NB4 (cell line): ENCODE data around the gene ZNF18.

Source experiments
- DNase-seq: peaks from one replicate; pipeline ENCODE4 v3.0.0; 2010; ENCODE audit warnings: low read depth
- H3K4me3 ChIP-seq: one replicate; pipeline ENCODE4 v1.5.1; 2011; ENCODE audit warnings: mild to moderate bottlenecking, low read depth, low read length, moderate library complexity
- MYC ChIP-seq: IDR thresholded peaks from 2 replicates; pipeline ENCODE4 v1.6.1; 2011; ENCODE audit warnings: low read depth, low read length
- POLR2A ChIP-seq: IDR thresholded peaks from 2 replicates; pipeline ENCODE4 v1.6.1; 2011; ENCODE audit warnings: mild to moderate bottlenecking; ENCODE audit not compliant: insufficient read length; ENCODE audit errors: extremely low read depth
- TF ChIP-seq, protein P1 (sequence below): IDR thresholded peaks from 2 replicates; pipeline ENCODE4 v1.6.1; 2011; ENCODE audit warnings: low read depth, low read length
- TF ChIP-seq, protein P2 (sequence below): IDR thresholded peaks from one replicate; pipeline ENCODE4 v1.5.1; 2012; ENCODE audit warnings: low read depth, low read length

ZNF18 gene

DNA sequence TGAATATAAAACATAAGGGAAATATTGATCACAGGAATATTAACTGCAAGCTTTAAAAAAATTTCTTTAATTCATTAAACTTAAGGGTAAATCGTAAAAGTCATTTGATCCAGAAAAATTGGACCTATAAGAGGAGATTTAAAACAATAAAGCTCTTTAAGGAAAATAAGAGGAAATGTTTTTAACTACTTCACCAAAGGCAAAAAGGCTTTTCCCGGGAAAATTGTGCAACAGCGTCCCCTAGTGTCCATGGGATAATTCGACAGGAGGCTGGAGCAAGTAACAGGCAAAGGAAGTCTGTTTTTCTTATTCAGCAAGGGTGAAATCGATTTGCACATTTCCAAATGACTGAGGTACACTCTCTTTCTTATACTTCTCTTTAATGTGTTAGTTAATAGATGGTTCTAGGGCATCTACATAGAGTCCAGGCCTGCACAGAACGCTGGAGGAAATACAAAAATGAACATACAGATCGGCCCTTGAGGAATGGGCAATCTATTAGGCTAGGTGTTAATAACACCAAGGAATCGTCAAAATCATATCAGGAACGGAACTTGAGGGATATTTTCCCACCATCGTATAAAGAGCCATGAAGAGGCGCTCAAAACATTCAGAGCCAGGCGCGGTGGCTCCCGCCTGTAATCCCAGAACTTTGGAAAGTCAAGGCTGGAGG, 61.4 kb downstream of the ZNF18 start:
- TF ChIP-seq, protein P1, sequence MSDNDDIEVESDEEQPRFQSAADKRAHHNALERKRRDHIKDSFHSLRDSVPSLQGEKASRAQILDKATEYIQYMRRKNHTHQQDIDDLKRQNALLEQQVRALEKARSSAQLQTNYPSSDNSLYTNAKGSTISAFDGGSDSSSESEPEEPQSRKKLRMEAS, result no peak
- TF ChIP-seq MYC (no peak), POLR2A (no peak)
- TF ChIP-seq, protein P2, sequence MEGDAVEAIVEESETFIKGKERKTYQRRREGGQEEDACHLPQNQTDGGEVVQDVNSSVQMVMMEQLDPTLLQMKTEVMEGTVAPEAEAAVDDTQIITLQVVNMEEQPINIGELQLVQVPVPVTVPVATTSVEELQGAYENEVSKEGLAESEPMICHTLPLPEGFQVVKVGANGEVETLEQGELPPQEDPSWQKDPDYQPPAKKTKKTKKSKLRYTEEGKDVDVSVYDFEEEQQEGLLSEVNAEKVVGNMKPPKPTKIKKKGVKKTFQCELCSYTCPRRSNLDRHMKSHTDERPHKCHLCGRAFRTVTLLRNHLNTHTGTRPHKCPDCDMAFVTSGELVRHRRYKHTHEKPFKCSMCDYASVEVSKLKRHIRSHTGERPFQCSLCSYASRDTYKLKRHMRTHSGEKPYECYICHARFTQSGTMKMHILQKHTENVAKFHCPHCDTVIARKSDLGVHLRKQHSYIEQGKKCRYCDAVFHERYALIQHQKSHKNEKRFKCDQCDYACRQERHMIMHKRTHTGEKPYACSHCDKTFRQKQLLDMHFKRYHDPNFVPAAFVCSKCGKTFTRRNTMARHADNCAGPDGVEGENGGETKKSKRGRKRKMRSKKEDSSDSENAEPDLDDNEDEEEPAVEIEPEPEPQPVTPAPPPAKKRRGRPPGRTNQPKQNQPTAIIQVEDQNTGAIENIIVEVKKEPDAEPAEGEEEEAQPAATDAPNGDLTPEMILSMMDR, result peak; percentile 98
- H3K4me3 ChIP-seq, result no peak overlapping the region
- peak; percentile 75 for DNase-seq

DNA sequence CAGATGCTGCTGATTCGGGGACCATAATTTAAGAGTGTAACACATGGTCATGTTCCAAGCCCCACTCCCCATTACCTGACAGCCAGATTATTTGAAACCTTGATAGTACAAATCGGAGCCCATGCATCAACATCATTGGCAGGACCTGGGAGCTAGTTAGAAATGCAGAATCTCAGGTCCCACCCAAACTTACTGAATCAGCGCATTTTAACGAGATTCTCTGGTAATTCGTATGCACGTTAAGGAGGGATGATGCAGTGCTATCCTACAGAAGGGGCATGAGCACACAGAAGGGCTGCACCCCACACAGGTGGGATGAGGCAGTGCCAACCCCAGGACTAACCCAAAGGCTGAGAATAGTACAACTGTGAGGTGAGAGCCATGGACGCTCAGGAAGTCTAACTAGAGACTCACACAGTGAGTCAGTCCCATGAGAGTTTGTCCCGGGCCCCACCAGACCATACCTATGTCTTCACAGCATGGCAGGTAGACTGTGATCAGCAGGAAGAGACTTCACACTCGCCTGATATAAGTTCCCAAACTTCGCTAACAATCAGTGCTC, 64.9 kb downstream of the ZNF18 start:
- TF ChIP-seq MYC, result no peak
- TF ChIP-seq, protein P1, result no peak
- TF ChIP-seq, protein P2, result no peak
- TF ChIP-seq POLR2A, result no peak
- no peak overlapping the region for H3K4me3 ChIP-seq
- DNase-seq, result no peak

DNA sequence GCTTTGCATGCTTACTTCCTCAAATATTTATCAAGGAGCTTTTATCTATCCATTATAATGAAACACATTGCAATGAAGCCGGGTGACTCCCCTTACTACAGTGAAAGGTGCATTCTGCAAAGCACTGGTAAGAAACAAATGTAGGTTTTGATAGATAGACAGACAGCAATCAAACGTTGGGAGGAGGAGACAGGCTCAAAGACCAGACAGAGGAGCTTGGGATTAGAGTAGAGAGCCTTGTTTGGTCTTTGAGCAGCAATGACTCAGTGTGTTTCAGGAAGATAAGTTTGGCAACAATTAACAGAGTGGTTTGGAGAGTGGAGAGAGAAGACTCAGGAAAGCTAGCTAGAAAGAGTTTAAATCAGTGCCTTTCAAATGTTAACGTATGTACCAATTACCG, 68.8 kb downstream of the ZNF18 start:
- TF ChIP-seq, protein P1, result no peak
- TF ChIP-seq POLR2A (no peak), MYC (no peak)
- TF ChIP-seq, protein P2, result no peak
- no peak for DNase-seq

More for the DNA sequence above, 68.8 kb downstream of the ZNF18 start:
- H3K4me3 ChIP-seq, result no peak overlapping the region
